ENCODE results near the gene HDHD3. TPM values are rescaled to one million over a fixed set of nuclear protein-coding genes. Genes with fewer than 3 reads are reported as not detected.

Gene HDHD3
- total and polyA plus RNA-seq, 3 experiments from 2014 or later: 11.9 to 39.6 (median 14.3) TPM

DNA sequence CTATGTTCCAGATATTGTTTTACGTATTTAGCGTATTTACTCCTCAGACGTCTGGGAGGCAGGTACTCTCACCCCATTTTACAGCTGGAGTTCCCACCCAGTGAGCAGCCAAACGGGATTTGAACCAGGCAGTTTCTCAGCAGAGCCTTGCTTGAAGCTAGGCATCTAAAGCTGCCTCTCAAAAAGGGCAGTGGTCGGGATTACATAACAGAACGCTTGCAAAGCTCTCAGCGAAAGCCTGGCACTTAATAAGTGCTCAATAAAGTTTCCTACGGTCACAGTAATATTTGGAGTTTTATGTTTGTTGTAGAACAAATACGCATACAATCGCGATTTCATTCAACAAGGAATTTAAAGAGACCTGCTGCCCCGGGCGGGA, 27.7 kb downstream of the HDHD3 start:
- Mint-ChIP-seq H3K4me3 (peak overlapping the region; percentile 78 to 90 (median 80)), H3K4me1 (peaks cover 18 to 23% (median 22%) of the 10 kb centered on the region in 3 donors), H3K27me3 (peaks cover 21 to 33% of the 10 kb centered on the region in 2 donors), H3K27ac (peak overlapping the region in 1 of 8 donors; percentile 55), H3K36me3 (no peaks in the 10 kb centered on the region), H3K9me3 (no peaks in the 10 kb centered on the region)
- DNase-seq: no peak
- peaks cover 18% of the 10 kb centered on the region for H3K4me1 ChIP-seq (ENCODE audit: insufficient read depth, low read length)
- H3K27me3 ChIP-seq (ENCODE audit: insufficient read depth, low read length, poor library complexity, severe bottlenecking): peaks cover 21% of the 10 kb centered on the region
- H3K9me3 ChIP-seq (ENCODE audit: low read length): no peaks in the 10 kb centered on the region
- H3K36me3 ChIP-seq (ENCODE audit: insufficient read depth, low read length): no peaks in the 10 kb centered on the region
- no peak overlapping the region for H3K4me3 ChIP-seq (ENCODE audit: low read length)
- ChIA-PET POLR2A (interaction anchor here (0.5 to 1.6 kb wide), 5 partner anchors 9 to 62 kb away, joined by 3 to 6 read pairs (median 4); partner anchors contain the start of gene WDR31), CTCF (interaction anchor here (1.4 to 2.8 kb wide), 2 partner anchors 9 to 52 kb away, joined by 5 to 10 read pairs; partner anchors contain the start of genes ALAD and WDR31)
- H3K27ac ChIP-seq (ENCODE audit: low read depth, low read length): no peak overlapping the region

DNA sequence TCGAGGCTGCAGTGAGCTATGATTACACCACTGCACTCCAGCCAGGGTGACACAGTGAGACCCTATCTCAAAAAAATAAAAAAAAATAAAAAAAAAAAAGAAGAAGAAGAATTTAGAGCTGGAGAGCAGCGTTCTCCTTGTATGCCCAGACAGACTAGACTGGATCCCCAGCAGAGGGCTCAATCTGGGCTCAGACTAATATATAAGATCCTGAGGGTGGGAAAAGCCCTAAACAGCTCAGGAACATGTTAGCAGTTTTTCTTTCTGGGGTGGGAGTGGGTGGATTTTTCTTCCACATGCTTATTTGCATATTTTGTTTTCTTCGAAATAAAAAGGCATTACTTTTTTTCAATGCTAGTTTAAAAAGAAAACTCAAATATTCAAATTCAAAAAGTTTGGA, 28.3 kb downstream of the HDHD3 start:
- Mint-ChIP-seq H3K9me3 (no peaks in the 10 kb centered on the region), H3K27ac (no peak overlapping the region), H3K36me3 (no peaks in the 10 kb centered on the region), H3K4me1 (peaks cover 18 to 23% (median 22%) of the 10 kb centered on the region in 3 donors), H3K27me3 (peaks cover 19 to 29% of the 10 kb centered on the region in 2 donors), H3K4me3 (peak overlapping the region in 5 of 7 donors; percentile 2 to 39 (median 20))
- H3K27me3 ChIP-seq (ENCODE audit: insufficient read depth, low read length, poor library complexity, severe bottlenecking): peaks cover 21% of the 10 kb centered on the region
- H3K4me1 ChIP-seq (ENCODE audit: insufficient read depth, low read length): peaks cover 18% of the 10 kb centered on the region
- DNase-seq: no peak
- no peaks in the 10 kb centered on the region for H3K9me3 ChIP-seq (ENCODE audit: low read length)
- H3K4me3 ChIP-seq (ENCODE audit: low read length): no peak overlapping the region
- CTCF ChIA-PET: interaction anchor here (1.0 to 2.8 kb wide), 2 partner anchors 11 to 53 kb away, joined by 3 to 10 read pairs; partner anchors contain the start of gene ALAD
- no peaks in the 10 kb centered on the region for H3K36me3 ChIP-seq (ENCODE audit: insufficient read depth, low read length)
- POLR2A ChIA-PET: interaction anchor here (0.5 to 1.6 kb wide), 3 partner anchors 8 to 63 kb away, joined by 4 to 5 read pairs (median 4); partner anchors contain the start of gene WDR31
- no peak overlapping the region for H3K27ac ChIP-seq (ENCODE audit: low read depth, low read length)

DNA sequence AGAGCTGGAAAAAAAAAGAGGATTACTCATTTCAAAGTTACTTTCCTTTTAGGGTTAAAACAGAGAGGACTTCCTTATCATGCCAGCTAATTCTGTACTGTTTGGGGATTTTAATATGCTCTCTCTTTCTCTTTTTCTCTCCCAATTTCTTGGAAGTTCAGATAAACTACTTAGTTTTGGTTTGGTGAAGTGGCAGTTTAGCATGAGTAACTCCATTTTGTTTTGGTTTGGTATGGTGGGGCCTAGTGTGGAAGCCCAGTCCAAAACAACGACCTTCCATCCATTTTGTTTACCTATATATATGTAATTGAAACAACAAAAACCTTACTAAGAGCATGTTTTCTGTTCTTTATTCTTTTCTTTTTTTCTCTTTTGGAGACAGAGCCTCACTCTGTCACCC, 31.1 kb downstream of the HDHD3 start:
- ChIA-PET POLR2A (no interaction called here), CTCF (no interaction called here)
- no peak for DNase-seq
- Mint-ChIP-seq H3K27me3 (peaks cover 7 to 13% of the 10 kb centered on the region in 2 donors), H3K4me1 (peaks cover 13 to 28% (median 15%) of the 10 kb centered on the region in 3 donors), H3K36me3 (no peaks in the 10 kb centered on the region), H3K9me3 (no peaks in the 10 kb centered on the region), H3K27ac (no peak overlapping the region), H3K4me3 (no peak overlapping the region)
- peaks cover 12% of the 10 kb centered on the region for H3K4me1 ChIP-seq (ENCODE audit: insufficient read depth, low read length)
- no peaks in the 10 kb centered on the region for H3K36me3 ChIP-seq (ENCODE audit: insufficient read depth, low read length)
- no peak overlapping the region for H3K4me3 ChIP-seq (ENCODE audit: low read length)
- no peak overlapping the region for H3K27ac ChIP-seq (ENCODE audit: low read depth, low read length)
- H3K27me3 ChIP-seq (ENCODE audit: insufficient read depth, low read length, poor library complexity, severe bottlenecking): peaks cover 15% of the 10 kb centered on the region
- no peaks in the 10 kb centered on the region for H3K9me3 ChIP-seq (ENCODE audit: low read length)

DNA sequence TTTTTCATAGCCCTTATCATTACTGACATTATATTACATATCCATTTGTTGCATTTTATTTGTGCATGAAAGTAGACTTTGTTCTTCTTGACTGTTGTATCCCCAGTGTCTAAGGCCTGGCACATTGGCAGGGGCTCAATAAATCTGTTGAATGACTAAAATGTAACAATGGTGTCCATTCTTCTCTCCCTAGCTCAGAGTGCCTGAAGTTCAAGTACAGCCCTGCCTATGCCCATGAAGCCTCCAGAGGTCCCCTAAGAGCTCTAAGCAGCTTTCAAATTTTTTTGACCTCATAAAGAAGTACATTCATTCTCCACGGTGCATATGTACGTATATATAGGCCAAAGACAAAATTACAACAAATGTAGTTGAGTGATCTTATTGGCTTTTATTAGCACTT, 31.6 kb downstream of the HDHD3 start:
- Histone ChIP-seq H3K27ac (ENCODE audit: low read depth, low read length) (no peak overlapping the region), H3K36me3 (ENCODE audit: insufficient read depth, low read length) (no peaks in the 10 kb centered on the region), H3K4me3 (ENCODE audit: low read length) (no peak overlapping the region), H3K27me3 (ENCODE audit: insufficient read depth, low read length, poor library complexity, severe bottlenecking) (peaks cover 10% of the 10 kb centered on the region), H3K9me3 (ENCODE audit: low read length) (no peaks in the 10 kb centered on the region), H3K4me1 (ENCODE audit: insufficient read depth, low read length) (peaks cover 11% of the 10 kb centered on the region)
- Mint-ChIP-seq H3K4me1 (peaks cover 13 to 28% (median 15%) of the 10 kb centered on the region in 3 donors), H3K27me3 (peaks cover 5 to 8% of the 10 kb centered on the region in 2 donors), H3K4me3 (no peak overlapping the region), H3K27ac (peak overlapping the region in 1 of 8 donors; percentile 7), H3K36me3 (peaks cover 0 to 1% (median 0%) of the 10 kb centered on the region in 3 donors), H3K9me3 (no peaks in the 10 kb centered on the region)
- no peak for DNase-seq
- POLR2A ChIA-PET: no interaction called here
- CTCF ChIA-PET: interaction anchor here (1.2 kb wide), 1 partner anchor 55 kb away, joined by 4 read pairs; the partner anchor contains the start of gene ALAD

DNA sequence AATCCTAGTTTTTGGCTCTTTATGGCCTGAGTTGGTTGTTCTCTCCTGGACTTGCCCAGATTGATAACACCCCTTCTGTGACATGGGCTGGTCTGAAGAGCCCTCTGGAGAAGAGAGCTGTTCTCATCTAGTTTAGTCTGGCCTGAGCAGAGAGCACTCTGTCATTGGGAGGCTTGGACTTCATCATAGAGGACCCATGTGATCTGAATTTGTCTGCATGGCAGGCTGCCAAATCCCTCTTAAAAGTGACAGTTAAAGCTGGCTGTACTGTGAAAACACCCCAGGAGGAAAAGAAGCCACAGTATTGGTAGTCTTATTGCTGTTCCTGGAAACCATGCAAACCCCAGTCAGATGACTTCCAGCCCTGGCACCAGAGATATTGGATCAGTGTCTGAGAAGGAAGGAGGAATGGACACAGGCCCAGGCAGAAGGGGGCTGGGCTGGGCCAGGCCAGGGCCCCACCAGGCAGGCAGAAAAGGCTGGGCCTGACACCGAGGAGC, 33.0 kb downstream of the HDHD3 start:
- no peak for DNase-seq
- peaks cover 12 to 27% (median 13%) of the 10 kb centered on the region in 3 donors for H3K4me1 Mint-ChIP-seq
- H3K9me3 ChIP-seq (ENCODE audit: low read length): no peaks in the 10 kb centered on the region
- ChIA-PET CTCF (no interaction called here), POLR2A (no interaction called here)
- peaks cover 0 to 1% (median 0%) of the 10 kb centered on the region in 3 donors for H3K36me3 Mint-ChIP-seq
- H3K27me3 Mint-ChIP-seq: peaks cover 4 to 9% of the 10 kb centered on the region in 2 donors
- H3K27ac ChIP-seq (ENCODE audit: low read depth, low read length): no peak overlapping the region
- no peak overlapping the region for H3K4me3 ChIP-seq (ENCODE audit: low read length)
- H3K9me3 Mint-ChIP-seq: no peaks in the 10 kb centered on the region
- no peak overlapping the region for H3K27ac Mint-ChIP-seq
- peak overlapping the region in 1 of 7 donors; percentile 18 for H3K4me3 Mint-ChIP-seq
- H3K27me3 ChIP-seq (ENCODE audit: insufficient read depth, low read length, poor library complexity, severe bottlenecking): peaks cover under 1% of the 10 kb centered on the region
- H3K36me3 ChIP-seq (ENCODE audit: insufficient read depth, low read length): no peaks in the 10 kb centered on the region
- peaks cover 11% of the 10 kb centered on the region for H3K4me1 ChIP-seq (ENCODE audit: insufficient read depth, low read length)

DNA sequence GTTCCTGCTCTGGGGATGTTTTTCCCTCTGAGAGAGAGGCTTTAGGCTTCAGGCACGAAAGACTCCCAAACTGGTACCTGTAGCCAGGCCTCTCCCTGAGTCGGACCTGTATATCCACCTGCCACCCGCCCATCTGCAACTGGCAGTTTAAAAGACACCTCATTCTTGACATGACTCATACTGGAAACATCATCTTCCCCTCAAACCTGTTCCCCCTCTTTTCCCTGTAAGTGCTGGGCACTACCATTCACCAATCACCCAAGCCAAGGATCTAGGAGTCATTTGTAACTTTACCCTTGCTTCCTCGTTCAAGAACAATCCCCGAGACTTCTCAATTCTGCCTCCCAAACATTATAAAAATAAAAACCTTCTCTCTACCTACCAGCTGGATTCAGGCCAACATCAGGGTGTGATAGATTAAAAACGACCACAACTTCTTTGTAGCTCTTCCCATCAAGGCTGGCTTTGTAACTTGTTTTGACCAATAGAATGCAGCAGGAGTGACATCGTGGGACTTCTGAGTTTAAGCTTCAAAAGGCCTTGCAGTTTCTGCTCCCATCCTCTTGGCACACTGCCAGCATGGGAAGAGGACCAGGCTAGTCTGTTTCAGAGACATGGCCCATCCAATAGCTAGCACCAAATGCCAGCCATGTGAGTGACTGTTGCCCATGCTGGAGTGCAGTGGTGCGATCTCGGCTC, 34.9 kb downstream of the HDHD3 start:
- CTCF ChIA-PET: interaction anchor here (0.9 to 1.4 kb wide), 2 partner anchors 67 to 314 kb away, joined by 3 to 4 read pairs; partner anchors contain the start of genes CDC26 and PRPF4
- H3K27ac Mint-ChIP-seq: no peak overlapping the region
- H3K27me3 Mint-ChIP-seq: peaks cover 11% of the 10 kb centered on the region in 2 donors
- no peaks in the 10 kb centered on the region for H3K9me3 Mint-ChIP-seq
- peak overlapping the region in 3 of 7 donors; percentile 7 to 85 (median 80) for H3K4me3 Mint-ChIP-seq
- H3K4me1 ChIP-seq (ENCODE audit: insufficient read depth, low read length): peaks cover 11% of the 10 kb centered on the region
- peak in 1 of 5 donors; percentile 17 for DNase-seq
- H3K27ac ChIP-seq (ENCODE audit: low read depth, low read length): no peak overlapping the region
- no peak overlapping the region for H3K4me3 ChIP-seq (ENCODE audit: low read length)
- H3K36me3 Mint-ChIP-seq: peaks cover 0 to 1% (median 0%) of the 10 kb centered on the region in 3 donors
- POLR2A ChIA-PET: no interaction called here
- H3K27me3 ChIP-seq (ENCODE audit: insufficient read depth, low read length, poor library complexity, severe bottlenecking): no peaks in the 10 kb centered on the region
- H3K36me3 ChIP-seq (ENCODE audit: insufficient read depth, low read length): no peaks in the 10 kb centered on the region
- H3K9me3 ChIP-seq (ENCODE audit: low read length): no peaks in the 10 kb centered on the region
- peaks cover 12 to 27% (median 13%) of the 10 kb centered on the region in 3 donors for H3K4me1 Mint-ChIP-seq

DNA sequence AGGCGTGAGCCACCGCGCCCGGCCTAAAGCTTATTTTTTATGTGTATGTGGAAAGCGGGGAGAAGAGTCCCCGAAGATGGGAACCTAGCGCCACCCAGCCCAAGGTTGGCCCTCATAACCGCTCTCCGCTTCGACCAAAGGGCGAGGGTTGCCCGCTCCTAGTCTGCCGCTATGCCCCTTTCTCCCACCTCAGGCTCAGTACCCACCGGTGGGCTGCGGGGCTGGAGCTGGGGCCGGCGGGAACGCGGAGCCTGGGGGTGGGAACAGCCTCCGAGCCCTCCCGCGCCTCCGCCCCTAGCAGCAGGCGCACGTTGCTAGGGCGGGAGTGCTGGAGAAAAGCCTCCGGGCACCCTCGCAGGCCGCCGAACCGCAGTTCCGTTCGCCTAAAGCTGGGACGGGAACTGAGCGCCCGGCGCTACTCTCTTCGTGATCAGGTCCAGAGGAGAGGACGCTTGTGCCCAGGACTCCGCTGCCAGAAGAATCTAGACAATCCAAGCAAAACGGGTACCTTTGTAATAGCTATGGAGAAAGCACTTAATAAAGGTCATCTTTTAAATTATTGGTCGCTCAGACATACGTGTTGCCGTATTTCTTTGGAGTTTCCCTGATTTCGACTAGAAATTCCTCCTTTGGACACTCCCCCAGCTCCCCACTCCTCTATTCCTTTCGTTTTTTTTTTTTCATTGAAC, 36.6 kb downstream of the HDHD3 start, which contains the start of gene WDR31:
TSS of gene WDR31 (minus strand) at position 265 of the 689 bp plus-strand sequence. CDS start 8,253 bp downstream, outside the sequence.
- no peaks in the 10 kb centered on the region for H3K27me3 ChIP-seq (ENCODE audit: insufficient read depth, low read length, poor library complexity, severe bottlenecking)
- POLR2A ChIA-PET: interaction anchor here (0.8 to 1.4 kb wide), 2 partner anchors 8 to 70 kb away, joined by 5 to 8 read pairs; partner anchors contain the start of genes C9orf43 and POLE3
- no peaks in the 10 kb centered on the region for H3K9me3 Mint-ChIP-seq
- H3K36me3 Mint-ChIP-seq: peaks cover 0 to 1% (median 0%) of the 10 kb centered on the region in 3 donors
- DNase-seq: peak; percentile 56 to 74 (median 71)
- CTCF ChIA-PET: interaction anchor here (1.0 to 2.2 kb wide), 5 partner anchors 9 to 238 kb away, joined by 3 to 6 read pairs (median 5); partner anchors contain the start of genes BSPRY, C9orf43, CDC26 and POLE3
- H3K27me3 Mint-ChIP-seq: peaks cover 11% of the 10 kb centered on the region in 2 donors
- peak within 1 kb of the TSS in 7 of 8 donors; percentile 2 to 90 (median 73) for H3K27ac Mint-ChIP-seq
- peak within 1 kb of the TSS; percentile 41 for H3K27ac ChIP-seq (ENCODE audit: low read depth, low read length)
- H3K4me3 ChIP-seq (ENCODE audit: low read length): peak within 1 kb of the TSS; percentile 60
- H3K4me1 ChIP-seq (ENCODE audit: insufficient read depth, low read length): peaks cover 11% of the 10 kb centered on the region
- no peaks in the 10 kb centered on the region for H3K9me3 ChIP-seq (ENCODE audit: low read length)
- peak within 1 kb of the TSS; percentile 78 to 91 (median 81) for H3K4me3 Mint-ChIP-seq
- H3K36me3 ChIP-seq (ENCODE audit: insufficient read depth, low read length): no peaks in the 10 kb centered on the region
- H3K4me1 Mint-ChIP-seq: peaks cover 12 to 27% (median 13%) of the 10 kb centered on the region in 3 donors

Data from CD8-positive, alpha-beta memory T cell (primary cell).